Nephron (organoid): ENCODE measurements around the gene AMELX.

ENCODE experiments used
- H3K27ac Mint-ChIP-seq, 3 experiments: 2 replicates each; pipeline ENCODE4 v1.8.0; 2020; ENCODE audit warnings: mixed read lengths in 3 of 3, mild to moderate bottlenecking in 2 of 3, moderate library complexity in 1 of 3
- H3K27me3 Mint-ChIP-seq: 2 replicates; pipeline ENCODE4 v1.8.0; 2021; ENCODE audit warnings: low read depth, mild to moderate bottlenecking, moderate library complexity, mixed read lengths
- H3K36me3 Mint-ChIP-seq: 2 replicates; pipeline ENCODE4 v1.8.0; 2020; ENCODE audit warnings: low read depth, mixed read lengths
- H3K4me1 Mint-ChIP-seq: 2 replicates; pipeline ENCODE4 v1.8.0; 2020; ENCODE audit warnings: mixed read lengths
- H3K4me3 Mint-ChIP-seq, 3 experiments: 2 replicates each; pipeline ENCODE4 v1.8.0; 2020; ENCODE audit warnings: mild to moderate bottlenecking in 3 of 3, mixed read lengths in 3 of 3, moderate library complexity in 2 of 3
- H3K9me3 Mint-ChIP-seq: 2 replicates; pipeline ENCODE4 v1.8.0; 2020; ENCODE audit warnings: mixed read lengths
- TF ChIP-seq, protein P1 (sequence below), 3 experiments: fragments of 200-600 bp; sonication (generic); IDR thresholded peaks; one replicate each; pipeline ENCODE4 v1.5.0; 2021; ENCODE audit warnings: antibody characterized with exemption in 3 of 3; ENCODE audit not compliant: unreplicated experiment in 3 of 3

The AMELX gene

DNA sequence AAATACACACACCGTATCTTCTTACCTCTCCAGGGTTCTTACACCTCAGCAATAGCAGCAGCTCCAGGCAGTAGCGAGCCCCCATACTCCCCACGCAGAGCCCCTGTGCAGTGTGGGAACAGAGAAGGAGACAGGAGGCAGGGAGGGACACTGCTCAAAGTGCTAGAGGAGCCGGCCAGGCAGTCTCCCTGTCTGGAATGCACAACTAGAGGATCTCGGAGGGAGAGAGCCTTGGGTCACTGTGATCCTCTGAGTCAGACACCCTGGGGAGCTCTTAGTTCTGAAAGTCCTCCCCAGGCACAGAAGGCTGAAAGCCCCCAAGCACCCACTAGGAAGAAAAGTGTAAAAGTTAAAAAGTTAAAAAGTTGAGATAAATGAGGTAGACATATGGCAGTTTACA lies 16.0 kb downstream of the AMELX start:
- no peaks in the 10 kb centered on the region for H3K36me3 Mint-ChIP-seq
- TF ChIP-seq, protein P1, sequence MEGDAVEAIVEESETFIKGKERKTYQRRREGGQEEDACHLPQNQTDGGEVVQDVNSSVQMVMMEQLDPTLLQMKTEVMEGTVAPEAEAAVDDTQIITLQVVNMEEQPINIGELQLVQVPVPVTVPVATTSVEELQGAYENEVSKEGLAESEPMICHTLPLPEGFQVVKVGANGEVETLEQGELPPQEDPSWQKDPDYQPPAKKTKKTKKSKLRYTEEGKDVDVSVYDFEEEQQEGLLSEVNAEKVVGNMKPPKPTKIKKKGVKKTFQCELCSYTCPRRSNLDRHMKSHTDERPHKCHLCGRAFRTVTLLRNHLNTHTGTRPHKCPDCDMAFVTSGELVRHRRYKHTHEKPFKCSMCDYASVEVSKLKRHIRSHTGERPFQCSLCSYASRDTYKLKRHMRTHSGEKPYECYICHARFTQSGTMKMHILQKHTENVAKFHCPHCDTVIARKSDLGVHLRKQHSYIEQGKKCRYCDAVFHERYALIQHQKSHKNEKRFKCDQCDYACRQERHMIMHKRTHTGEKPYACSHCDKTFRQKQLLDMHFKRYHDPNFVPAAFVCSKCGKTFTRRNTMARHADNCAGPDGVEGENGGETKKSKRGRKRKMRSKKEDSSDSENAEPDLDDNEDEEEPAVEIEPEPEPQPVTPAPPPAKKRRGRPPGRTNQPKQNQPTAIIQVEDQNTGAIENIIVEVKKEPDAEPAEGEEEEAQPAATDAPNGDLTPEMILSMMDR (IDR thresholded peaks at IDR 0.05; ENCODE audit: unreplicated experiment in 3 of 3) = no peak
- H3K4me1 Mint-ChIP-seq = peaks cover 10% of the 10 kb centered on the region
- no peak overlapping the region for H3K27ac Mint-ChIP-seq
- H3K9me3 Mint-ChIP-seq = no peaks in the 10 kb centered on the region
- H3K27me3 Mint-ChIP-seq = peaks cover 3% of the 10 kb centered on the region
- H3K4me3 Mint-ChIP-seq = no peak overlapping the region

DNA sequence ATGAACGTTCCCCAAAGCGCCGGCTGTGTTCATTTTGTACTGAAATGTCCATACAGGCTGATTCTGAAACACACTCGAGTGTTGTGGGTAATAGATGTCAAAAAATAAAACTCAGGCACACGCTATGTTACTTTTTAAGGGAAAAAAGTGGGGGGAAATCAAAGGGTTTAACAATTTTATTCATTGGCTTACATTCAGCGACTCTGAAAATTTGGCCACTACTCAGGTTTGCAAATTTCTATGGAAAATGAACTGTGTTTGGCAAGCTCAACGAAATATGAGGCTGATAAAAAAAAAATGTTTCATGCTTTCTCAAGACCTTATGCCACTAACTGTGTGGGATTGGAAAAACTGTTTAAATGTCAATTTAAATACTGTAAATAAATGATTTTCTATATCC lies 18.5 kb downstream of the AMELX start:
- Mint-ChIP-seq H3K27ac (no peak overlapping the region), H3K27me3 (peaks cover 3% of the 10 kb centered on the region), H3K9me3 (no peaks in the 10 kb centered on the region), H3K4me3 (no peak overlapping the region), H3K4me1 (peaks cover 10% of the 10 kb centered on the region), H3K36me3 (no peaks in the 10 kb centered on the region)
- TF ChIP-seq, protein P1 (IDR thresholded peaks at IDR 0.05; ENCODE audit: unreplicated experiment in 3 of 3) = no peak

DNA sequence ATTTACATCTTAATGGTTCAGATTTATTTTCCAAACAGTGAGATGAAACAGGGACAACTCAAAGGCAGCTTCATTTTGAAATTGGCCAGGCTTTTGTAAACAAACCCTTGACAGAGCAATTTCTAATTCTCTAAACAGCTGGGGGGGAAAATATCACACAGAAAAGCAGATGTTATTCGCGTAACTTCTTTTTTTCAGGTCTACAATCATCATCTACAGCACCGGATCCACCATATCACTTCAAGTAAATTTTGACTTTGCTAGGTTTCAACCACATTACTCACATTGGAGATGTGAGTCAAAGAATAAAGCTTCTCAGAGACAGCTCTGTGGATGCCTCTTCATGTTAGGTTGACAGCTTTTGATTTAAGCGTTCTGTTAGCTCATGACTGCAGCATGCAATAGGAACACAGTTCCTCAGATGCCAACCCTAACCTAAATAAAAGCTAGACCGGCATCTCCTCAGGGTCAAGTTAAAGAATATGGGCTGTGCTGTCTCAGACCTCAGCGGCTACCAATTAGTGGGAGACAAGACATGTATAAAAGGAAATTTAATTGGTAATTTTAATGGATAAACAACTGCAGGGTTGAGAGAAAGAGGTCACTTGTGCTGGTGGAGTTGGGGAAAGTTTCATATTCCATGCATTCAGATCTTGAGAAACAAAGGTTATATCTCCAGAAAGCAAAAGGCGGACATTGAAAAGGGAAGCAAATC lies 26.8 kb downstream of the AMELX start:
- H3K36me3 Mint-ChIP-seq = no peaks in the 10 kb centered on the region
- H3K4me1 Mint-ChIP-seq = no peaks in the 10 kb centered on the region
- no peak overlapping the region for H3K27ac Mint-ChIP-seq
- TF ChIP-seq, protein P1 (IDR thresholded peaks at IDR 0.05; ENCODE audit: unreplicated experiment in 3 of 3) = no peak
- no peak overlapping the region for H3K4me3 Mint-ChIP-seq
- H3K27me3 Mint-ChIP-seq = no peaks in the 10 kb centered on the region
- peaks cover 5% of the 10 kb centered on the region for H3K9me3 Mint-ChIP-seq

DNA sequence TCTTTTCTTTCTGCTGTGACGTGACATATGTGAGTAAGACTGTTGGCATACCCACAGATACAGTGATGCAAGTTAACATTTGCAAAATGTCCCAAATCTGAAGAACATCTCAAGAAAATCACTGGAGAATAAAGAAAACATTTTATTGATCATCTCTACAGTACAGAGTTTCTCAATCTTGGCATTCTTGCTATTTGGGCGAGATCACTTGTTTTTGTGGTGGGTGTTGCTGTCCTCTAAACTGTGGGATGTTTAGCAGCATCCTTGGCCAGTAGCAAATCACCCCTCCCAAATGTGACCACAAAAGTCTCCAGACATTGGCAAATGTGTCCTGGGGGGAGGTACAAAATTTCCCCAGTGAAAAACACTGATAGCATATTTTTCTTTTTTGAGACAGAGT lies 28.8 kb downstream of the AMELX start:
- peaks cover 5% of the 10 kb centered on the region for H3K9me3 Mint-ChIP-seq
- H3K4me1 Mint-ChIP-seq = no peaks in the 10 kb centered on the region
- no peak overlapping the region for H3K27ac Mint-ChIP-seq
- H3K36me3 Mint-ChIP-seq = no peaks in the 10 kb centered on the region
- TF ChIP-seq, protein P1 (IDR thresholded peaks at IDR 0.05; ENCODE audit: unreplicated experiment in 3 of 3) = no peak
- H3K27me3 Mint-ChIP-seq = no peaks in the 10 kb centered on the region
- H3K4me3 Mint-ChIP-seq = no peak overlapping the region

DNA sequence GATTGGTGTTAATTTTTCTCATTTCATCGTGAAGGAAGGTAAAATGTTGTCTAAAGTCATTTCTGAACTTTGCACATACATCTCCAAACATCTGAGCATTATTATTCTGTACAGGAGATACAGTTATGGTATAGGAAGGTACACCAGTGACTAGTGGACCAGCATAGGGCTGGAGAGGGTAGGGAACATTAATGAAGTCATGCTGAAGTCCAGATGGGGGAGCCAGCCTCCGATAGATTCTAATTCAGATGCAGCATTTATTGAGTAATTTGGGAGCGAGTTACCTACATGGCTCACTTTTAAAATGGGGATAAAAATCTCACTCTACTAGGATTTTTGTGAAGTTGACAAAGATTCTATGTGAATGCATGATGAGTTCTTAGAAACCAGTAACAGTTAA lies 34.9 kb downstream of the AMELX start:
- Mint-ChIP-seq H3K4me1 (no peaks in the 10 kb centered on the region), H3K4me3 (no peak overlapping the region), H3K27ac (no peak overlapping the region), H3K36me3 (no peaks in the 10 kb centered on the region), H3K9me3 (peaks cover 4% of the 10 kb centered on the region), H3K27me3 (no peaks in the 10 kb centered on the region)
- TF ChIP-seq, protein P1 (IDR thresholded peaks at IDR 0.05; ENCODE audit: unreplicated experiment in 3 of 3) = no peak

DNA sequence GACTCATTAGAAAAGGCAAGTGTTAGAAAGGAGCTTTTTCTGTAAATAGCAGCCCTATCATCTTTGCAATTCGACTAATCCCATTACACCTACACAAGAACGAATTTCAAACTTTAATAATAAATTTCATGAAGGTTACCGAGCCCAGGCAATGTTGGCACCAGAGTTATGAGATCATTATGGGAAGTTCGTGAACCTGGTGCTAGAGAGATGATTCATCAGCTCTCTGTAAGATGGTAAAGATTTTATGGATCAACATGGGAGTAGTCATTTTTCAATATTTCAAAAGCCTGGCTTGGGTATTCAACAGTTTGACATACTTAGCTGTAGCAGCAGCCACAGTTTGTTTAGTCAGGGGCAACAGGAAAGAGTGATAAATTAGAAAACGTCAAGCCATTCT lies 35.8 kb downstream of the AMELX start:
- Mint-ChIP-seq H3K27me3 (no peaks in the 10 kb centered on the region), H3K9me3 (peaks cover 6% of the 10 kb centered on the region), H3K4me3 (no peak overlapping the region), H3K4me1 (no peaks in the 10 kb centered on the region), H3K27ac (no peak overlapping the region), H3K36me3 (no peaks in the 10 kb centered on the region)
- TF ChIP-seq, protein P1 (IDR thresholded peaks at IDR 0.05; ENCODE audit: unreplicated experiment in 3 of 3) = no peak
